ENCODE results near the gene SPP2. TPM values are rescaled to one million over a fixed set of nuclear protein-coding genes. Genes with fewer than 3 reads are reported as not detected.

SPP2 gene
- total RNA-seq, 2 donors from 2014 or later = not detected

DNA sequence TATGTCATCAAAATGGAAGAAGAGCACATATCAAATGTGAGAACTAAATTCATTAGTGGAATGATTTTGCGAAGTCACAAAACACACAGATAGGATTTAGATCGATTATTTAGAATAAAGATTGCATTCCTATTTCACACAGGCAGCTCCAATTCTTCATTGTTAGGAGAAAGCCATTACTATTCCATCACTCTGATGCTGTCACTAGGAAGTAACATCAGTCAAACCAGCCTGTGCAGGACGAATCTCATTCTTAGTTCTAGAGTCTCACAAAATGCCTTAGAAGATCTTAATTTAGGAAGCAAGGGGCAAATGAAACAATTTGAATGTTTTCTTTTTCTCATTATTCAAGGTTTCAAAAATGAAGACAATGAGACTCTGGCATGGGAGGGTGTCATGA, 44.0 kb upstream of the SPP2 start:
- peaks cover 0 to 6% of the 10 kb centered on the region in 2 donors for H3K9me3 ChIP-seq
- H3K36me3 ChIP-seq = no peaks in the 10 kb centered on the region
- DNase-seq (ENCODE audit: low spot score) = no peak
- no peaks in the 10 kb centered on the region for H3K27me3 ChIP-seq
- no peak overlapping the region for H3K4me3 ChIP-seq
- TF ChIP-seq, protein P1, sequence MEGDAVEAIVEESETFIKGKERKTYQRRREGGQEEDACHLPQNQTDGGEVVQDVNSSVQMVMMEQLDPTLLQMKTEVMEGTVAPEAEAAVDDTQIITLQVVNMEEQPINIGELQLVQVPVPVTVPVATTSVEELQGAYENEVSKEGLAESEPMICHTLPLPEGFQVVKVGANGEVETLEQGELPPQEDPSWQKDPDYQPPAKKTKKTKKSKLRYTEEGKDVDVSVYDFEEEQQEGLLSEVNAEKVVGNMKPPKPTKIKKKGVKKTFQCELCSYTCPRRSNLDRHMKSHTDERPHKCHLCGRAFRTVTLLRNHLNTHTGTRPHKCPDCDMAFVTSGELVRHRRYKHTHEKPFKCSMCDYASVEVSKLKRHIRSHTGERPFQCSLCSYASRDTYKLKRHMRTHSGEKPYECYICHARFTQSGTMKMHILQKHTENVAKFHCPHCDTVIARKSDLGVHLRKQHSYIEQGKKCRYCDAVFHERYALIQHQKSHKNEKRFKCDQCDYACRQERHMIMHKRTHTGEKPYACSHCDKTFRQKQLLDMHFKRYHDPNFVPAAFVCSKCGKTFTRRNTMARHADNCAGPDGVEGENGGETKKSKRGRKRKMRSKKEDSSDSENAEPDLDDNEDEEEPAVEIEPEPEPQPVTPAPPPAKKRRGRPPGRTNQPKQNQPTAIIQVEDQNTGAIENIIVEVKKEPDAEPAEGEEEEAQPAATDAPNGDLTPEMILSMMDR (IDR thresholded peaks at IDR 0.05) = no peak
- H3K4me1 ChIP-seq = no peaks in the 10 kb centered on the region
- no peak overlapping the region for H3K27ac ChIP-seq

DNA sequence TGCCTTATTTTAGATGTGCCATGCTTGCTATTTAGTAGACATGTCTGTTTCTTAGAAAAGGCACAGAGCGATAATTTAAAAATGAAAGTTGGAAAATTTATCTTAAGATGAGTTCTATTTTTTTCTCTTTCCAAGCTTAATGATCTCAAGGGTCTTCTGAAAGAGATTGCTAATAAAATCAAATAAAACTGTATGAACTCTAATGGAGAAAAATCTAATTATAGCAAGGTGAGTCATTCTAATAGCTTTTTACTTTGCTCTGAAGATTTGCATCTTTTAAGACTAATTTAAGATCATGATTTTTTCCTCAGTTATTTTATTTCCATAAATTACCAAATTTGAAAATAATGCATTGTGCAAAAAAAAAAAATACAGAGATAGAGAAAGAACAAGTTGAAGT, 36.1 kb upstream of the SPP2 start:
- no peak overlapping the region for H3K4me3 ChIP-seq
- DNase-seq (ENCODE audit: low spot score) = no peak
- H3K36me3 ChIP-seq = no peaks in the 10 kb centered on the region
- H3K9me3 ChIP-seq = peaks cover 0 to 6% of the 10 kb centered on the region in 2 donors
- H3K27me3 ChIP-seq = no peaks in the 10 kb centered on the region
- no peak overlapping the region for H3K27ac ChIP-seq
- TF ChIP-seq, protein P1 (IDR thresholded peaks at IDR 0.05) = no peak
- H3K4me1 ChIP-seq = no peaks in the 10 kb centered on the region

DNA sequence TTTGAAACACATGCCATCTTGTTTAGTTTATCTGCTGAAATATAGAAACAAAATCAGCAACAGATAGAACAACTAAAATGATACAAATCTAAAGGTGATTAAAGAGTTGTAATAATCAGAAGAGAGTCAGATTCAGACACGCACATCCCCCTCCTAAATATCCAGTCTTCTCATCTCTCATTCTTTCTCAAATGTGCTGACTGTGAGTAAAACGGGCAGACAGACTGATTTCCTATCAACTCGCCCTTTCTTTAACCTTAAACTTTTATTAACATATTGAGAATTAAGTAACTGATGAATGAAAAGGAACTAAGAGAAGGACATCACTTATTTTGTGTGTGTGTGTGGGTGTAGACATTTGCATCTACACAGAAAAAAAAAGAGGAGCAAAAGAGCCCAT, 34.6 kb upstream of the SPP2 start:
- H3K36me3 ChIP-seq = no peaks in the 10 kb centered on the region
- no peak for DNase-seq (ENCODE audit: low spot score)
- TF ChIP-seq, protein P1 (IDR thresholded peaks at IDR 0.05) = no peak
- H3K27me3 ChIP-seq = no peaks in the 10 kb centered on the region
- H3K9me3 ChIP-seq = peaks cover 0 to 6% of the 10 kb centered on the region in 2 donors
- no peak overlapping the region for H3K4me3 ChIP-seq
- H3K4me1 ChIP-seq = no peaks in the 10 kb centered on the region
- no peak overlapping the region for H3K27ac ChIP-seq

DNA sequence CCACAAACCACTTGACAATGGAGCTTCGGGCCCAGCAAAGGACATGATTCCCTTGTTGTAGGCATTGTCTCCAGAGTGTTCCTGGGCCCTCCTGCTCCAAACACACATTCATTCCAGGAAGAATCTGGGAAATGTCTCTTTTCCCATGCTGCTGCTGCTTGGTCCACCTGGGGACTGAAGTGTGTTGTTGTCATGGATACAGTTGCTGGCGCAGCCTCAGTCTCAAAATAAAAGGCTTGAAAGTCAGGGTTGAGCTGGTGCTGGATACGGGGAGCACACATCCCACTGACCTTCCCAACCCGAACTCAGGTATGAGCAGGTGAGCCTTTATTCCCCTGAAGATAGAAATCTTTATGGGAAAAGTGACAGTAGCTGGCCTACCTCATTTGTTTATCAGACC, 30.6 kb upstream of the SPP2 start:
- TF ChIP-seq, protein P1 (IDR thresholded peaks at IDR 0.05) = no peak
- Histone ChIP-seq H3K27ac (no peak overlapping the region), H3K4me1 (no peaks in the 10 kb centered on the region), H3K27me3 (no peaks in the 10 kb centered on the region), H3K36me3 (no peaks in the 10 kb centered on the region), H3K4me3 (no peak overlapping the region), H3K9me3 (peaks cover 0 to 5% of the 10 kb centered on the region in 2 donors)
- DNase-seq (ENCODE audit: low spot score) = no peak

DNA sequence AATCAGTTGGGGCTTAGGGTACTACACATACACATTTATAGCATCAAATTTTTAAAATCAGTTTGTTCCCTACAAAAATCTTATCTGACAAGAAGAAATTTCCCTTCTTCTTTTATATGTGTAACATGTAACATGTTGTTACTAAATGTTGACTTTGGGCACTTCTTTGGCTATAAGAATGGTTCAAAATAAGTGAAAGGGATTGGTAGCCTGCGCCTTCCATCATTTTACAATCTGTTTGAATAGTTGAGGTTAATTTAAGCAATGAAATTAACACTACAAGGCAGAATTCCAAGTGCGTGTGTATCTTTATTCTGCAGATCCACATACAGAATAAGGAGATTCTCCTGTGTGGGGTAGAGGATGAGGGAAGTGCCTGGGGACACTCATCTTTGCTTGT, 30.2 kb upstream of the SPP2 start:
- Histone ChIP-seq H3K27me3 (no peaks in the 10 kb centered on the region), H3K4me3 (no peak overlapping the region), H3K27ac (no peak overlapping the region), H3K36me3 (no peaks in the 10 kb centered on the region), H3K9me3 (peaks cover 0 to 5% of the 10 kb centered on the region in 2 donors), H3K4me1 (no peaks in the 10 kb centered on the region)
- DNase-seq (ENCODE audit: low spot score) = no peak
- TF ChIP-seq, protein P1 (IDR thresholded peaks at IDR 0.05) = no peak

DNA sequence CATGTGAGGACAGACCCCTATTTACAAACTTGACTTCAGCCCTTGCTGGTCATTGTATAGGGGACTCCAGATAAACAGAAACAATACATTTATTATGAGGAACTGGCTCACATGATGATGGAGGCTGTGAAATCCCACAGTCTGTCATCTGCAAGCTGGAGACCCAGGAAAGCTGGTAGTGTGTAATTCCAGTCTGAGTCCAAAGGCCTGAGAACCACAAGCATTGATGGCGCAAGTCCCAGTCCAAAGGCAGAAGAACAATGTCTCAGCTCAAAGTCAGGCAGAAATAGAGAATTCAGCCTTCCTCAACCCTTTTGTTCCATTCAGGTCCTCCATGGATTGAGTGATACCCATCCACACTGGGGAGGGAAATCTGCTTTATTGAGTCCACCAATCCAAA, 28.1 kb upstream of the SPP2 start:
- no peak for DNase-seq (ENCODE audit: low spot score)
- H3K9me3 ChIP-seq = peaks cover 0 to 5% of the 10 kb centered on the region in 2 donors
- H3K36me3 ChIP-seq = no peaks in the 10 kb centered on the region
- no peak overlapping the region for H3K4me3 ChIP-seq
- H3K27me3 ChIP-seq = no peaks in the 10 kb centered on the region
- H3K27ac ChIP-seq = no peak overlapping the region
- TF ChIP-seq, protein P1 (IDR thresholded peaks at IDR 0.05) = no peak
- H3K4me1 ChIP-seq = no peaks in the 10 kb centered on the region

Data from right atrium auricular region (tissue), 2 donors.